ENCODE results near the gene FIBP. TPM values are rescaled to one million over a fixed set of nuclear protein-coding genes. Genes with fewer than 3 reads are reported as not detected.

The FIBP gene
- total RNA-seq, 4 donors from 2014 or later, result 53.6 to 73.2 (median 63.7) TPM

DNA sequence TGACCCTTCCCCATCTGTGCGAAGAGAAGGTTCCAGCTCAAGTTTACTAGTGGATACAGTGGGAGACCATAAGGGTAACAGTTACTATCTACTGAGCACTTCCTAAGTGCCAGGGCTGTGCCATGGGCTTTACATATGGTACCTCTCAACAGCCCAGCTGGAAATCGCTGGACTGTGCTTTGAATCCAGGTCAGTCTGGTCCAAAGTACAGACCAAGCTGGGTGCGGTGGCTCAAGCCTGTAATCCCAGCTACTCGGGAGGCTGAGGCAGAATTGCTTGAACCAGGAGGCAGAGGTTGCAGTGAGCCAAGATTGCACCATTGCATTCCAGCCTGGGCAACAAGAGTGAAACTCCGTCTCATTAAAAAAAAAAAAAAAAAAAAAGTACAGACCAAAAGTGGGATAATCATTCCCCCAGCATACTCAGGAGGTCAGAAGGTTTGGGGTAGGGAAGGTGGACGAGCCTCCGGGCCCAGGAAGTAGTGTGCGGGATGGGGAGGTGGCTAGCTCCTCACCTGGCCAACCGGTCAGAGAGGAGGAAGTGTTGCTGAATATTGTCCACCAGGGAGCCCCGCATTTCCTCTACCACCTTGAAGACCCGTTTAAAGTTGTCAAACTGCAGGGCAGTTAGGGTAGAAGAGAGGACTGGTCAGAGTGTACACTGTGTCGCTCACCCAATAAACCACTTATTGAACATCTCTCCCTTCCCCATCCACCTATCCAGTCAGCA, 2.3 kb downstream of the FIBP start:
- Histone ChIP-seq H3K27me3 (no peaks in the 10 kb centered on the region), H3K4me3 (no peak overlapping the region), H3K4me1 (peaks cover 0 to 44% (median 23%) of the 10 kb centered on the region in 4 donors), H3K27ac (no peak overlapping the region), H3K9me3 (no peaks in the 10 kb centered on the region), H3K36me3 (peaks cover 0 to 56% (median 0%) of the 10 kb centered on the region in 3 donors)
- 89 to 92% methylated on average over 11 to 12 of the region's 12 CpGs for WGBS, 2 donors
- DNase-seq (ENCODE audit: low spot score in 2 of 2), result no peak
- TF ChIP-seq EP300 (IDR thresholded peaks at IDR 0.05), result no peak
- no peak for TF ChIP-seq POLR2A (IDR thresholded peaks at IDR 0.05)
- TF ChIP-seq, protein P1, sequence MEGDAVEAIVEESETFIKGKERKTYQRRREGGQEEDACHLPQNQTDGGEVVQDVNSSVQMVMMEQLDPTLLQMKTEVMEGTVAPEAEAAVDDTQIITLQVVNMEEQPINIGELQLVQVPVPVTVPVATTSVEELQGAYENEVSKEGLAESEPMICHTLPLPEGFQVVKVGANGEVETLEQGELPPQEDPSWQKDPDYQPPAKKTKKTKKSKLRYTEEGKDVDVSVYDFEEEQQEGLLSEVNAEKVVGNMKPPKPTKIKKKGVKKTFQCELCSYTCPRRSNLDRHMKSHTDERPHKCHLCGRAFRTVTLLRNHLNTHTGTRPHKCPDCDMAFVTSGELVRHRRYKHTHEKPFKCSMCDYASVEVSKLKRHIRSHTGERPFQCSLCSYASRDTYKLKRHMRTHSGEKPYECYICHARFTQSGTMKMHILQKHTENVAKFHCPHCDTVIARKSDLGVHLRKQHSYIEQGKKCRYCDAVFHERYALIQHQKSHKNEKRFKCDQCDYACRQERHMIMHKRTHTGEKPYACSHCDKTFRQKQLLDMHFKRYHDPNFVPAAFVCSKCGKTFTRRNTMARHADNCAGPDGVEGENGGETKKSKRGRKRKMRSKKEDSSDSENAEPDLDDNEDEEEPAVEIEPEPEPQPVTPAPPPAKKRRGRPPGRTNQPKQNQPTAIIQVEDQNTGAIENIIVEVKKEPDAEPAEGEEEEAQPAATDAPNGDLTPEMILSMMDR (IDR thresholded peaks at IDR 0.05), result no peak

DNA sequence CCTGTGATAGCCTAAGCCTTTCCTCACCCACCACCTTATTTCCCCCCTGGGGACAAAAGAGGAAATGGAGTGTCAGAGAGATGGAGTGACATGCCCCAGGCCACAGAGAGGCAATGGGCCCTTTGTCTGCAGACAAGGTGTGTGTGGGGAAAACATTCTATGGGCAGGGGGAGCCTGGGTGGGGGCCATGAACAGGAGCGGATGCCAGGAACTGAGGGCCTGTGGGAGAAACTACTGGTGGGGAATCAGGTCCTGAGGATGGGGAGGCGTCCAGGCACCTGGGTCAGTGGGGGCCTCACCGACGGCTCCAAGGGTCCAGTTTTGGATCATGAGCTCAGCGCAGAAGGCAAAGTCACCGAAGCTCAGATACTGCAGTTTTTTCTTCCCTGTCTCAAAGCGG, 3.0 kb downstream of the FIBP start:
- Histone ChIP-seq H3K4me1 (peaks cover 0 to 42% (median 23%) of the 10 kb centered on the region in 4 donors), H3K36me3 (peaks cover 0 to 56% (median 0%) of the 10 kb centered on the region in 3 donors), H3K27ac (peak overlapping the region in 2 of 4 donors; percentile 43 to 57), H3K9me3 (no peaks in the 10 kb centered on the region), H3K27me3 (no peaks in the 10 kb centered on the region), H3K4me3 (no peak overlapping the region)
- DNase-seq (ENCODE audit: low spot score in 2 of 2), result no peak
- no peak for TF ChIP-seq EP300 (IDR thresholded peaks at IDR 0.05)
- TF ChIP-seq, protein P1 (IDR thresholded peaks at IDR 0.05), result no peak
- TF ChIP-seq POLR2A (IDR thresholded peaks at IDR 0.05), result no peak
- 86 to 88% methylated on average over 7 of the region's 7 CpGs for WGBS, 2 donors

DNA sequence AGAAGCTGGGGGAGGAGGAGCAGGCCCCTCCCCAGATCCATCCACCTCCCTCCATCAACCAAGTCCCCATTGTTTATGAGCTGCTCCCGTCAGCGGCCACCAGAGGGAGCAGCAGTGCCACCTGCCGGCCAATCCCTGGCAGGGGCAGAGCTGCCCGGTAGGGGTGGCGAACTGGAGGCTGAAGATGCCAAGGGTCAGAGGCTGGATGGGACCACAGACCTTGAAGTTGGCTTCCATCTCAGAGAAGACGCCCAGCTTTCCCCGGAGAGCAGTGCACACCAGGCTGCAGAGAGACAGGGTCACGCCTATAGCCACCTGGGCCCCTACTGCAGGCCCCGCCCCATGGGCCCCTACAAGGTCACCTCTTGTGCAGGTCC, 3.6 kb downstream of the FIBP start:
- 10 to 24% methylated on average over 6 to 7 of the region's 9 CpGs for WGBS, 2 donors
- DNase-seq (ENCODE audit: low spot score in 2 of 2), result peak; percentile 58 to 63
- Histone ChIP-seq H3K36me3 (peaks cover 0 to 56% (median 0%) of the 10 kb centered on the region in 3 donors), H3K9me3 (no peaks in the 10 kb centered on the region), H3K27ac (peak overlapping the region in 3 of 4 donors; percentile 38 to 57 (median 43)), H3K4me3 (no peak overlapping the region), H3K27me3 (no peaks in the 10 kb centered on the region), H3K4me1 (peaks cover 0 to 36% (median 17%) of the 10 kb centered on the region in 4 donors)
- TF ChIP-seq, protein P1 (IDR thresholded peaks at IDR 0.05), result peak; percentile 97 to 99 (median 99)
- no peak for TF ChIP-seq POLR2A (IDR thresholded peaks at IDR 0.05)
- peak in 1 of 2 donors; percentile 76 for TF ChIP-seq EP300 (IDR thresholded peaks at IDR 0.05)

DNA sequence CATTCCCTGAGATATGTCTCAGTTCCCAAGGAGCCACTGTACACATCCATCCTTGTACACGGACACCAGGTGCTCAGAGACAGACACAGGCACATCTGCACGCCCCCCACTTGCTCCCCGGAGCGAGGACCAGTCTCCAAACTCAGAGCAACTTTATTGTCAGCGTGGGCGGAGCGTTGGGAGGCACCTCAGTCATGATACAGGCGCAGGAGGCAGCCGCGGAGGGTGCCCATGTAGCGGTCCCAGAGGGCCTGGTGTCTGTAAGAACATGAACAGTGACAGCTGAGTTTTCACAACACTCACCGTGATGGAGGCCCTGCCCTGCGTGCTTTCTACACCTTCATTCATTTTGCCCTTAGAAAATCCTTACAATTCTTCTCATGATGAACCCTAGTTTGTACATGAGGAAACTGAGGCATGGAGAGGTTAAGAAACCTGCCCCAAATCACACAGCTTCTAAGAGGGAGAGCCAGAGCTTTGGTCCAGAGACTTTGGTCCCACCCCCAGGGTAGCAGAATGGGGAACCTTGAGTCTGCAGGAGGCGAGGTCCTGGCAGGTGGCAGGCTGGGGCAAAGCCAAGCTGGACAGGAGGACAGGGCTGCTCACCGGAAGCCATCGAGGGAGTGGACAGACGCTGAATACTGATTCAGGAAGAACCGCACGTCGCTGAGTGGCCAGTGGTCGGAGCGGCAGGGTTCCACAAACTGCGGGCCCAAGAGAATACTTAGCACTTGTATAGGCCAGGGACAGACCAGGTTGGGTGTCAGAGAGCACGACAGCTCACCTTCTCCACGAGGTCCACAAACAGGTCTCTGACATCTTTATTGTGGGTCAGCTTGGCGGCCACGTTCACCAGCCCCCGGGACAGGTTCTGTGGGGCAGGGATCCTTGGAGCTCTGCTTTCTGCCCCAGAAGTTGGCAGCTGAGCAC, 4.2 kb downstream of the FIBP start:
- Histone ChIP-seq H3K27ac (peak overlapping the region in 2 of 4 donors; percentile 49 to 57), H3K9me3 (no peaks in the 10 kb centered on the region), H3K4me3 (no peak overlapping the region), H3K27me3 (no peaks in the 10 kb centered on the region), H3K36me3 (peaks cover 0 to 56% (median 0%) of the 10 kb centered on the region in 3 donors), H3K4me1 (peaks cover 0 to 30% (median 11%) of the 10 kb centered on the region in 4 donors)
- no peak for DNase-seq (ENCODE audit: low spot score in 2 of 2)
- TF ChIP-seq POLR2A (IDR thresholded peaks at IDR 0.05) (no peak), EP300 (IDR thresholded peaks at IDR 0.05) (no peak)
- TF ChIP-seq, protein P1 (IDR thresholded peaks at IDR 0.05), result no peak
- WGBS, 2 donors, result 77 to 78% methylated on average over 28 of the region's 28 CpGs
